Rectal smooth muscle tissue (tissue), 1 donor: Measurements from ENCODE around the gene CARD14.

ENCODE experiments used
- H3K27ac ChIP-seq: one replicate; pipeline ENCODE4 v1.7.0; 2013; ENCODE audit warnings: low read depth, low read length, inconsistent platforms
- H3K27me3 ChIP-seq: one replicate; pipeline ENCODE4 v1.7.0; 2013; ENCODE audit warnings: low read length; ENCODE audit not compliant: control insufficient read depth, insufficient read depth
- H3K36me3 ChIP-seq: one replicate; pipeline ENCODE4 v1.7.0; 2013; ENCODE audit warnings: low read length; ENCODE audit not compliant: control insufficient read depth, insufficient read depth
- H3K4me1 ChIP-seq: one replicate; pipeline ENCODE4 v1.7.0; 2013; ENCODE audit warnings: low read length; ENCODE audit not compliant: control insufficient read depth, insufficient read depth
- H3K4me3 ChIP-seq: one replicate; pipeline ENCODE4 v1.7.0; 2013; ENCODE audit warnings: low read length
- H3K9ac ChIP-seq: one replicate; pipeline ENCODE4 v1.7.0; 2013; ENCODE audit warnings: low read length

CARD14 gene

GRCh38 chr17:80158846-80159245, 11.0 kb upstream of the CARD14 start:
- Histone ChIP-seq H3K4me1 (no peaks in the 10 kb centered on the region), H3K27me3 (no peaks in the 10 kb centered on the region), H3K36me3 (no peaks in the 10 kb centered on the region), H3K4me3 (no peak overlapping the region), H3K27ac (no peak overlapping the region), H3K9ac (no peak overlapping the region)

- Histone ChIP-seq H3K4me3 (no peak overlapping the region), H3K27ac (no peak overlapping the region), H3K36me3 (no peaks in the 10 kb centered on the region), H3K9ac (no peak overlapping the region), H3K27me3 (no peaks in the 10 kb centered on the region), H3K4me1 (no peaks in the 10 kb centered on the region)
Measured at GRCh38 chr17:80160536-80160935, 9.3 kb upstream of the CARD14 start.

- Histone ChIP-seq H3K4me3 (no peak overlapping the region), H3K36me3 (no peaks in the 10 kb centered on the region), H3K27me3 (no peaks in the 10 kb centered on the region), H3K9ac (no peak overlapping the region), H3K27ac (no peak overlapping the region), H3K4me1 (no peaks in the 10 kb centered on the region)
Measured at GRCh38 chr17:80163336-80163735, 6.5 kb upstream of the CARD14 start.

GRCh38 chr17:80164185-80164584, 5.6 kb upstream of the CARD14 start:
- H3K4me1 ChIP-seq = no peaks in the 10 kb centered on the region
- H3K27me3 ChIP-seq = no peaks in the 10 kb centered on the region
- no peak overlapping the region for H3K27ac ChIP-seq
- no peak overlapping the region for H3K4me3 ChIP-seq
- H3K9ac ChIP-seq = no peak overlapping the region
- H3K36me3 ChIP-seq = no peaks in the 10 kb centered on the region

GRCh38 chr17:80166446-80166845, 3.4 kb upstream of the CARD14 start:
- Histone ChIP-seq H3K4me3 (no peak overlapping the region), H3K27ac (no peak overlapping the region), H3K4me1 (no peaks in the 10 kb centered on the region), H3K9ac (no peak overlapping the region), H3K36me3 (no peaks in the 10 kb centered on the region), H3K27me3 (no peaks in the 10 kb centered on the region)

- Histone ChIP-seq H3K27ac (no peak overlapping the region), H3K36me3 (no peaks in the 10 kb centered on the region), H3K4me3 (no peak overlapping the region), H3K27me3 (no peaks in the 10 kb centered on the region), H3K4me1 (no peaks in the 10 kb centered on the region), H3K9ac (no peak overlapping the region)
Measured at GRCh38 chr17:80168371-80168770, 1.5 kb upstream of the CARD14 start.

GRCh38 chr17:80169107-80169506, 723 bp upstream of the CARD14 start:
- Histone ChIP-seq H3K27ac (no peak overlapping the region), H3K36me3 (no peaks in the 10 kb centered on the region), H3K9ac (no peak overlapping the region), H3K27me3 (no peaks in the 10 kb centered on the region), H3K4me1 (no peaks in the 10 kb centered on the region), H3K4me3 (no peak overlapping the region)

GRCh38 chr17:80171681-80172080, 1.9 kb downstream of the CARD14 start:
- no peaks in the 10 kb centered on the region for H3K36me3 ChIP-seq
- H3K4me3 ChIP-seq = no peak overlapping the region
- H3K27ac ChIP-seq = no peak overlapping the region
- no peak overlapping the region for H3K9ac ChIP-seq
- no peaks in the 10 kb centered on the region for H3K27me3 ChIP-seq
- H3K4me1 ChIP-seq = no peaks in the 10 kb centered on the region

GRCh38 chr17:80173126-80173525, 3.3 kb downstream of the CARD14 start:
- H3K27ac ChIP-seq = no peak overlapping the region
- H3K36me3 ChIP-seq = no peaks in the 10 kb centered on the region
- H3K9ac ChIP-seq = no peak overlapping the region
- H3K4me3 ChIP-seq = no peak overlapping the region
- no peaks in the 10 kb centered on the region for H3K27me3 ChIP-seq
- H3K4me1 ChIP-seq = no peaks in the 10 kb centered on the region

- H3K36me3 ChIP-seq = no peaks in the 10 kb centered on the region
- H3K9ac ChIP-seq = no peak overlapping the region
- no peaks in the 10 kb centered on the region for H3K27me3 ChIP-seq
- no peak overlapping the region for H3K27ac ChIP-seq
- H3K4me1 ChIP-seq = no peaks in the 10 kb centered on the region
- H3K4me3 ChIP-seq = no peak overlapping the region
Measured at GRCh38 chr17:80173916-80174315, 4.1 kb downstream of the CARD14 start.

- Histone ChIP-seq H3K4me1 (no peaks in the 10 kb centered on the region), H3K4me3 (no peak overlapping the region), H3K27me3 (no peaks in the 10 kb centered on the region), H3K27ac (no peak overlapping the region), H3K36me3 (no peaks in the 10 kb centered on the region), H3K9ac (no peak overlapping the region)
Measured at GRCh38 chr17:80176757-80177156, 6.9 kb downstream of the CARD14 start.

GRCh38 chr17:80177986-80178595, 8.3 kb downstream of the CARD14 start:
- Histone ChIP-seq H3K27me3 (no peaks in the 10 kb centered on the region), H3K27ac (no peak overlapping the region), H3K4me3 (no peak overlapping the region), H3K36me3 (no peaks in the 10 kb centered on the region), H3K4me1 (no peaks in the 10 kb centered on the region), H3K9ac (no peak overlapping the region)

GRCh38 chr17:80180192-80180591, 10.4 kb downstream of the CARD14 start:
- Histone ChIP-seq H3K27ac (no peak overlapping the region), H3K36me3 (no peaks in the 10 kb centered on the region), H3K4me1 (no peaks in the 10 kb centered on the region), H3K9ac (no peak overlapping the region), H3K27me3 (no peaks in the 10 kb centered on the region), H3K4me3 (no peak overlapping the region)
